Endodermal cell (in vitro differentiated cells): ENCODE data around the gene CAMK4. TPM values are rescaled to one million over a fixed set of nuclear protein-coding genes. Genes with fewer than 3 reads are reported as not detected.
"Not testable (repeated sequence)": the region's sequence is repeated elsewhere in the genome, so short reads cannot be mapped to it uniquely, and the experiment has no call there.

Source experiments
- DNase-seq: peaks from one replicate; pipeline ENCODE4 v3.0.0-alpha.2; 2017
- H3K27ac ChIP-seq: 2 replicates; pipeline ENCODE4 v1.5.1; 2013; ENCODE audit warnings: mild to moderate bottlenecking, low read depth, low read length, moderate library complexity
- H3K27me3 ChIP-seq: 2 replicates; pipeline ENCODE4 v1.6.1; 2013; ENCODE audit warnings: mild to moderate bottlenecking, low read length, moderate library complexity; ENCODE audit not compliant: insufficient read depth, control insufficient read depth, poor library complexity, severe bottlenecking
- H3K36me3 ChIP-seq: 2 replicates; pipeline ENCODE4 v1.7.0; 2013; ENCODE audit warnings: mild to moderate bottlenecking, low read length, moderate library complexity; ENCODE audit not compliant: control insufficient read depth, insufficient read depth
- H3K4me1 ChIP-seq: one replicate; pipeline ENCODE4 v1.7.0; 2013; ENCODE audit warnings: low read length; ENCODE audit not compliant: control insufficient read depth, insufficient read depth
- H3K4me3 ChIP-seq: 2 replicates; pipeline ENCODE4 v1.5.1; 2013; ENCODE audit warnings: mild to moderate bottlenecking, low read length, moderate library complexity
- H3K9ac ChIP-seq: 2 replicates; pipeline ENCODE4 v1.6.1; 2013; ENCODE audit warnings: mild to moderate bottlenecking, low read length, moderate library complexity; ENCODE audit not compliant: poor library complexity, severe bottlenecking; ENCODE audit errors: extremely low read depth
- H3K9me3 ChIP-seq: 2 replicates; pipeline ENCODE4 v1.6.1; 2013; ENCODE audit warnings: mild to moderate bottlenecking, low read length, moderate library complexity; ENCODE audit not compliant: control insufficient read depth
- H3K27ac Mint-ChIP-seq: 2 replicates; pipeline ENCODE4 v1.8.0; 2020; ENCODE audit warnings: mixed read lengths
- H3K27me3 Mint-ChIP-seq: 2 replicates; pipeline ENCODE4 v1.8.0; 2021; ENCODE audit warnings: mild to moderate bottlenecking, mixed read lengths; ENCODE audit not compliant: insufficient read depth
- H3K36me3 Mint-ChIP-seq: 2 replicates; pipeline ENCODE4 v1.8.0; 2020; ENCODE audit warnings: low read depth, mixed read lengths
- H3K4me1 Mint-ChIP-seq: 2 replicates; pipeline ENCODE4 v1.8.0; 2020; ENCODE audit warnings: mixed read lengths
- H3K4me3 Mint-ChIP-seq: 2 replicates; pipeline ENCODE4 v1.8.0; 2020; ENCODE audit warnings: mild to moderate bottlenecking, moderate library complexity, mixed read lengths
- H3K9me3 Mint-ChIP-seq: 2 replicates; pipeline ENCODE4 v1.8.0; 2020; ENCODE audit warnings: mild to moderate bottlenecking, mixed read lengths
- WGBS, 2 experiments: methylation state at CpG; one replicate each; pipeline versions ENCODE4 v1.1.5 to v1.1.7; 2013; ENCODE audit warnings: missing lambda C conversion rate in 2 of 2, mixed read lengths in 1 of 2; ENCODE audit not compliant: insufficient coverage in 1 of 2, insufficient read length in 1 of 2; 5-methylcytosine and 5-hydroxymethylcytosine counted together
- total RNA-seq, 2 donors: library from RNA; stranded (reverse); fragmentation: NEBNext Ultra II Directional in 1 of 2; extraction: Animal tissue kit (Norgen Biotek cat#: 25700) in 1 of 2; gene quantifications; 2 replicates in 1 of 2; 3 replicates in 1 of 2; pipeline ENCODE4 v1.2.1, GENCODE V29; 2021
- TF ChIP-seq, protein P1 (sequence below): fragments of 200-600 bp; sonication (generic); conservative IDR thresholded peaks from 2 replicates; pipeline ENCODE4 v1.5.0; 2021; ENCODE audit warnings: antibody characterized with exemption, mild to moderate bottlenecking

CAMK4 gene
- total RNA-seq, 2 donors from 2014 or later: 2.8 to 3.9 TPM

GRCh38 chr5:111254613-111255012 is 30.4 kb downstream of the CAMK4 start:
- Mint-ChIP-seq H3K27me3 (peaks cover 5% of the 10 kb centered on the region), H3K4me1 (no peaks in the 10 kb centered on the region), H3K9me3 (peaks cover 12% of the 10 kb centered on the region), H3K27ac (no peak overlapping the region), H3K4me3 (no peak overlapping the region), H3K36me3 (no peaks in the 10 kb centered on the region)
- TF ChIP-seq, protein P1, sequence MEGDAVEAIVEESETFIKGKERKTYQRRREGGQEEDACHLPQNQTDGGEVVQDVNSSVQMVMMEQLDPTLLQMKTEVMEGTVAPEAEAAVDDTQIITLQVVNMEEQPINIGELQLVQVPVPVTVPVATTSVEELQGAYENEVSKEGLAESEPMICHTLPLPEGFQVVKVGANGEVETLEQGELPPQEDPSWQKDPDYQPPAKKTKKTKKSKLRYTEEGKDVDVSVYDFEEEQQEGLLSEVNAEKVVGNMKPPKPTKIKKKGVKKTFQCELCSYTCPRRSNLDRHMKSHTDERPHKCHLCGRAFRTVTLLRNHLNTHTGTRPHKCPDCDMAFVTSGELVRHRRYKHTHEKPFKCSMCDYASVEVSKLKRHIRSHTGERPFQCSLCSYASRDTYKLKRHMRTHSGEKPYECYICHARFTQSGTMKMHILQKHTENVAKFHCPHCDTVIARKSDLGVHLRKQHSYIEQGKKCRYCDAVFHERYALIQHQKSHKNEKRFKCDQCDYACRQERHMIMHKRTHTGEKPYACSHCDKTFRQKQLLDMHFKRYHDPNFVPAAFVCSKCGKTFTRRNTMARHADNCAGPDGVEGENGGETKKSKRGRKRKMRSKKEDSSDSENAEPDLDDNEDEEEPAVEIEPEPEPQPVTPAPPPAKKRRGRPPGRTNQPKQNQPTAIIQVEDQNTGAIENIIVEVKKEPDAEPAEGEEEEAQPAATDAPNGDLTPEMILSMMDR: no peak
- Histone ChIP-seq H3K27ac (no peak overlapping the region), H3K27me3 (no peaks in the 10 kb centered on the region), H3K4me1 (no peaks in the 10 kb centered on the region), H3K9ac (no peak overlapping the region), H3K9me3 (peaks cover 8% of the 10 kb centered on the region), H3K36me3 (no peaks in the 10 kb centered on the region), H3K4me3 (no peak overlapping the region)
- WGBS, 2 experiments: 88% methylated on average over 3 of the region's 3 CpGs; no CpG with 5 or more reads in 1 of the 2 experiments
- no peak for DNase-seq

DNA sequence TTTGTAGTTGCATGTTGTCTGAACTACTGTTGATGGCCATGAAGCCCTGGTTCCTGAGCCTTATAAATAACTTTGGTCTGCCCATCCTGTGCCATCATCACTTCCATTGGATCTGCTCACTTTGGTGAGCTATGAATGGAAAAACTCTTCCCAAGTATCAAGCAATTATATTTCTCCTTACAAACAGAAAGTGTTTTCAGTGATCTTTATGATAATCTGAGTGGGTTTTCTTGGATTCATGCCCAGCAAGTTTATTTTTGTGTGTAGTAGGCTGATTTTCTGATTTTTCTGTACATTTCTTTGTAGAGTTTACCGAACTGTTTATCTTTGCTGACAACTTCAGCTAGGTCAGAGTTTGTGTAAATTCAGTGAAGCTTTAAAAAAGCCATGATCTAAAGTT is 31.0 kb downstream of the CAMK4 start:
- Mint-ChIP-seq H3K36me3 (no peaks in the 10 kb centered on the region), H3K27me3 (peaks cover 6% of the 10 kb centered on the region), H3K9me3 (peaks cover 12% of the 10 kb centered on the region), H3K27ac (no peak overlapping the region), H3K4me3 (no peak overlapping the region), H3K4me1 (no peaks in the 10 kb centered on the region)
- TF ChIP-seq, protein P1: no peak
- no peak overlapping the region for H3K4me3 ChIP-seq
- H3K27me3 ChIP-seq: no peaks in the 10 kb centered on the region
- peaks cover 8% of the 10 kb centered on the region for H3K9me3 ChIP-seq
- DNase-seq: no peak
- no peak overlapping the region for H3K9ac ChIP-seq
- H3K4me1 ChIP-seq: no peaks in the 10 kb centered on the region
- H3K27ac ChIP-seq: no peak overlapping the region
- WGBS, 2 experiments: 86 to 100% methylated on average over 1 of the region's 1 CpG
- no peaks in the 10 kb centered on the region for H3K36me3 ChIP-seq

- Mint-ChIP-seq H3K27ac (no peak overlapping the region), H3K9me3 (peaks cover 12% of the 10 kb centered on the region), H3K4me1 (no peaks in the 10 kb centered on the region), H3K36me3 (no peaks in the 10 kb centered on the region), H3K27me3 (peaks cover 6% of the 10 kb centered on the region), H3K4me3 (no peak overlapping the region)
- WGBS, 2 experiments: 94% methylated on average over 1 of the region's 1 CpG; no CpG with 5 or more reads in 1 of the 2 experiments
- no peaks in the 10 kb centered on the region for H3K4me1 ChIP-seq
- H3K36me3 ChIP-seq: no peaks in the 10 kb centered on the region
- H3K27me3 ChIP-seq: no peaks in the 10 kb centered on the region
- peaks cover 8% of the 10 kb centered on the region for H3K9me3 ChIP-seq
- no peak for DNase-seq
- H3K4me3 ChIP-seq: no peak overlapping the region
- TF ChIP-seq, protein P1: no peak
- no peak overlapping the region for H3K9ac ChIP-seq
- H3K27ac ChIP-seq: no peak overlapping the region
Observed at GRCh38 chr5:111256128-111256527, 31.9 kb downstream of the CAMK4 start.

DNA sequence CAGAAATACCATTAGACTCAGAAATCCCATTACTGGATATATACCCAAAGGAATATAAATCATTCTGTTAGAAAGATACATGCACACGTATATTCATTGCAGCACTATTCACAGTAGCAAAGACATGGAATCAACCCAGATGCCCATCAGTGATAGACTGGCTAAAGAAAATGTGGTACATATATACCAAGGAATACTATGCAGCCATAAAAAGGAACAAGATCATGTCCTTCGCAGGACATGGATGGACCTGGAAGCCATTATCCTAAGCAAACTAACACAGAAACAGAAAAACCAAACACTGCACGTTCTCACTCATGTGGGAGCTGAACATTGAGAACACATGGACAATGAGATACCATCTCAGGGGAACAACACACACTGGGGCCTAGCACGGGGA is 33.4 kb downstream of the CAMK4 start:
- H3K9me3 ChIP-seq, H3K4me3 Mint-ChIP-seq, H3K36me3 ChIP-seq, H3K27ac Mint-ChIP-seq, H3K4me1 ChIP-seq, H3K4me1 Mint-ChIP-seq, H3K27ac ChIP-seq, H3K9ac ChIP-seq, H3K27me3 Mint-ChIP-seq, H3K27me3 ChIP-seq, H3K36me3 Mint-ChIP-seq, DNase-seq: not testable (repeated sequence)
- peaks cover 12% of the 10 kb centered on the region for H3K9me3 Mint-ChIP-seq
- H3K4me3 ChIP-seq: peak overlapping the region; percentile 35
- 88 to 100% methylated on average over 2 to 4 of the region's 4 CpGs for WGBS, 2 experiments
